ENCODE results near the gene TRAT1.
"Not testable (repeated sequence)": the region's sequence is repeated elsewhere in the genome, so short reads cannot be mapped to it uniquely, and the experiment has no call there.

TRAT1 gene

GRCh38 chr3:108822123-108822897, at the start of gene TRAT1:
Gene TRAT1 (plus strand): TSS chr3:108822786. CDS start chr3:108822928, 142 bp downstream.
- no peak for DNase-seq (ENCODE audit: low read depth in 2 of 3, low spot score in 1 of 3)

GRCh38 chr3:108775649-108776048, 46.9 kb upstream of the TRAT1 start:
- no peak for DNase-seq (ENCODE audit: low read depth in 2 of 3, low spot score in 1 of 3)

- DNase-seq (ENCODE audit: low read depth in 2 of 3, low spot score in 1 of 3): no peak
These were observed 43.1 kb upstream of the TRAT1 start for GRCh38 chr3:108779496-108779895.

- peak in 2 of 3 donors; percentile 0 to 1 for DNase-seq (ENCODE audit: low read depth in 2 of 3, low spot score in 1 of 3)
These were observed 42.4 kb upstream of the TRAT1 start for GRCh38 chr3:108780235-108780634.

GRCh38 chr3:108791473-108791872, 31.1 kb upstream of the TRAT1 start:
- no peak for DNase-seq (ENCODE audit: low read depth in 2 of 3, low spot score in 1 of 3)

GRCh38 chr3:108804437-108804836, 18.1 kb upstream of the TRAT1 start:
- no peak for DNase-seq (ENCODE audit: low read depth in 2 of 3, low spot score in 1 of 3)

- DNase-seq (ENCODE audit: low read depth in 2 of 3, low spot score in 1 of 3): no peak
These were observed 17.6 kb upstream of the TRAT1 start for GRCh38 chr3:108804966-108805365.

- DNase-seq (ENCODE audit: low read depth in 2 of 3, low spot score in 1 of 3): no peak
These were observed 16.3 kb upstream of the TRAT1 start for GRCh38 chr3:108806316-108806715.

- peak; percentile 28 to 49 (median 36) for DNase-seq (ENCODE audit: low read depth in 2 of 3, low spot score in 1 of 3)
These were observed 4.2 kb upstream of the TRAT1 start for GRCh38 chr3:108818404-108818803.

GRCh38 chr3:108820586-108820985, 2.0 kb upstream of the TRAT1 start:
- DNase-seq (ENCODE audit: low read depth in 2 of 3, low spot score in 1 of 3): no peak

- DNase-seq (ENCODE audit: low read depth in 2 of 3, low spot score in 1 of 3): no peak
These were observed 641 bp downstream of the TRAT1 start for GRCh38 chr3:108823227-108823626.

- DNase-seq (ENCODE audit: low read depth in 2 of 3, low spot score in 1 of 3): not testable (repeated sequence)
These were observed 1.2 kb downstream of the TRAT1 start for GRCh38 chr3:108823803-108824202.

- DNase-seq (ENCODE audit: low read depth in 2 of 3, low spot score in 1 of 3): no peak
These were observed 4.0 kb downstream of the TRAT1 start for GRCh38 chr3:108826309-108827187.

- DNase-seq (ENCODE audit: low read depth in 2 of 3, low spot score in 1 of 3): no peak
These were observed 7.8 kb downstream of the TRAT1 start for GRCh38 chr3:108830381-108830780.

GRCh38 chr3:108830991-108831614, 8.5 kb downstream of the TRAT1 start:
- DNase-seq (ENCODE audit: low read depth in 2 of 3, low spot score in 1 of 3): no peak

- no peak for DNase-seq (ENCODE audit: low read depth in 2 of 3, low spot score in 1 of 3)
These were observed 11.0 kb downstream of the TRAT1 start for GRCh38 chr3:108833611-108834010.

GRCh38 chr3:108834551-108834950, 12.0 kb downstream of the TRAT1 start:
- no peak for DNase-seq (ENCODE audit: low read depth in 2 of 3, low spot score in 1 of 3)

GRCh38 chr3:108835101-108835500, 12.5 kb downstream of the TRAT1 start:
- no peak for DNase-seq (ENCODE audit: low read depth in 2 of 3, low spot score in 1 of 3)

- peak in 2 of 3 donors; percentile 45 to 56 for DNase-seq (ENCODE audit: low read depth in 2 of 3, low spot score in 1 of 3)
These were observed 15.8 kb downstream of the TRAT1 start for GRCh38 chr3:108838436-108838835.

- no peak for DNase-seq (ENCODE audit: low read depth in 2 of 3, low spot score in 1 of 3)
These were observed 23.2 kb downstream of the TRAT1 start for GRCh38 chr3:108845709-108846293.

- no peak for DNase-seq (ENCODE audit: low read depth in 2 of 3, low spot score in 1 of 3)
These were observed 24.6 kb downstream of the TRAT1 start for GRCh38 chr3:108847187-108847586.

All from stimulated activated CD4-positive, alpha-beta T cell treated with anti-CD3 and anti-CD28 coated beads, Interleukin-12 subunit alpha, Interleukin-12 subunit beta, amount 100 ng/mL, for 48 hours (primary cell).